ENCODE data around the gene TRIO.

The TRIO gene

GRCh38 chr5:14148890-14149671 is 5.9 kb downstream of the TRIO start:
- TF ChIP-seq CTCF (IDR thresholded peaks at IDR 0.05; ENCODE audit: insufficient read depth, low read length, poor library complexity, severe bottlenecking) = no peak
- Histone ChIP-seq H3K27me3 (replicated peaks; ENCODE audit: control insufficient read depth, insufficient read depth, low read length) (no peaks in the 10 kb centered on the region), H3K36me3 (ENCODE audit: control insufficient read depth, insufficient read depth, low read length) (no peaks in the 10 kb centered on the region), H3K4me3 (replicated peaks; ENCODE audit: low read depth, low read length) (peak overlapping the region; percentile 14; the same call in 1 of the 2 replicates)
- DNase-seq (ENCODE audit: extremely low read depth, insufficient read length) = no peak

- Histone ChIP-seq H3K27me3 (replicated peaks; ENCODE audit: control insufficient read depth, insufficient read depth, low read length) (no peaks in the 10 kb centered on the region), H3K36me3 (ENCODE audit: control insufficient read depth, insufficient read depth, low read length) (no peaks in the 10 kb centered on the region), H3K4me3 (replicated peaks; ENCODE audit: low read depth, low read length) (0 out of 2 replicates have a peak overlapping the region, but pooled peaks have one; percentile 7)
- TF ChIP-seq CTCF (IDR thresholded peaks at IDR 0.05; ENCODE audit: insufficient read depth, low read length, poor library complexity, severe bottlenecking) = no peak
- DNase-seq (ENCODE audit: extremely low read depth, insufficient read length) = no peak
Observed at GRCh38 chr5:14149672-14150274, 6.6 kb downstream of the TRIO start.

GRCh38 chr5:14151416-14151815 is 8.3 kb downstream of the TRIO start:
- no peaks in the 10 kb centered on the region for H3K27me3 ChIP-seq (replicated peaks; ENCODE audit: control insufficient read depth, insufficient read depth, low read length)
- no peaks in the 10 kb centered on the region for H3K36me3 ChIP-seq (ENCODE audit: control insufficient read depth, insufficient read depth, low read length)
- no peak for TF ChIP-seq CTCF (IDR thresholded peaks at IDR 0.05; ENCODE audit: insufficient read depth, low read length, poor library complexity, severe bottlenecking)
- no peak overlapping the region for H3K4me3 ChIP-seq (replicated peaks; ENCODE audit: low read depth, low read length)
- DNase-seq (ENCODE audit: extremely low read depth, insufficient read length) = no peak

GRCh38 chr5:14153071-14153864 is 10.1 kb downstream of the TRIO start:
- no peak for DNase-seq (ENCODE audit: extremely low read depth, insufficient read length)
- no peak for TF ChIP-seq CTCF (IDR thresholded peaks at IDR 0.05; ENCODE audit: insufficient read depth, low read length, poor library complexity, severe bottlenecking)
- Histone ChIP-seq H3K36me3 (ENCODE audit: control insufficient read depth, insufficient read depth, low read length) (no peaks in the 10 kb centered on the region), H3K27me3 (replicated peaks; ENCODE audit: control insufficient read depth, insufficient read depth, low read length) (no peaks in the 10 kb centered on the region), H3K4me3 (replicated peaks; ENCODE audit: low read depth, low read length) (peak overlapping the region; percentile 34; the same call in 1 of the 2 replicates)

GRCh38 chr5:14153932-14154731 is 11.0 kb downstream of the TRIO start:
- TF ChIP-seq CTCF (IDR thresholded peaks at IDR 0.05; ENCODE audit: insufficient read depth, low read length, poor library complexity, severe bottlenecking) = no peak
- Histone ChIP-seq H3K36me3 (ENCODE audit: control insufficient read depth, insufficient read depth, low read length) (no peaks in the 10 kb centered on the region), H3K27me3 (replicated peaks; ENCODE audit: control insufficient read depth, insufficient read depth, low read length) (no peaks in the 10 kb centered on the region), H3K4me3 (replicated peaks; ENCODE audit: low read depth, low read length) (peak overlapping the region; percentile 34)
- no peak for DNase-seq (ENCODE audit: extremely low read depth, insufficient read length)
